MCF 10A (cell line): ENCODE results near the gene BAHCC1. TPM values are rescaled to one million over a fixed set of nuclear protein-coding genes. Genes with fewer than 3 reads are reported as not detected.
A peak's percentile ranks its signal among the peaks of the same experiment; 100 is the strongest.

ENCODE experiments used
- BruUV-seq: library from RNA; stranded (reverse); fragments of 400-500 nt; replicated peaks from 2 replicates; lab custom pipeline; 2021; lab: Mats Ljungman, UMichigan
- CTCF ChIA-PET: fragments of 300-600 bp; sonication (Branson Sonifier 250); formaldehyde crosslinking; extraction: SDS; loops from one replicate; lab custom pipeline; 2021; ENCODE audit warnings: antibody characterized with exemption, inconsistent platforms; lab: Yijun Ruan, JAX
- POLR2A ChIA-PET: fragments of 300-600, 350-650 bp; sonication (Branson Sonifier 250); formaldehyde crosslinking; extraction: SDS; loops from one replicate; lab custom pipeline; 2020; ENCODE audit warnings: antibody characterized with exemption, inconsistent platforms; lab: Yijun Ruan, JAX
- DNase-seq: peaks from one replicate; pipeline ENCODE4 v3.0.0-alpha.2; 2018; ENCODE audit not compliant: unreplicated experiment
- H3K27ac Mint-ChIP-seq: one replicate; pipeline ENCODE4 v1.8.0; 2022; ENCODE audit warnings: mild to moderate bottlenecking, low read depth, mixed read lengths; ENCODE audit not compliant: unreplicated experiment
- H3K27me3 Mint-ChIP-seq: one replicate; pipeline ENCODE4 v1.8.0; 2022; ENCODE audit warnings: mixed read lengths; ENCODE audit not compliant: insufficient read depth, unreplicated experiment
- H3K36me3 Mint-ChIP-seq: one replicate; pipeline ENCODE4 v1.8.0; 2022; ENCODE audit warnings: mild to moderate bottlenecking, moderate library complexity, mixed read lengths; ENCODE audit not compliant: insufficient read depth, unreplicated experiment
- H3K4me1 Mint-ChIP-seq: one replicate; pipeline ENCODE4 v1.8.0; 2022; ENCODE audit warnings: mixed read lengths; ENCODE audit not compliant: insufficient read depth, unreplicated experiment
- H3K4me3 Mint-ChIP-seq: one replicate; pipeline ENCODE4 v1.8.0; 2022; ENCODE audit warnings: mild to moderate bottlenecking, moderate library complexity, mixed read lengths; ENCODE audit not compliant: unreplicated experiment
- H3K9me3 Mint-ChIP-seq: one replicate; pipeline ENCODE4 v1.8.0; 2022; ENCODE audit warnings: mixed read lengths; ENCODE audit not compliant: unreplicated experiment
- CTCF ChIP-seq: fragments of 200-600 bp; IDR thresholded peaks from one replicate; pipeline ENCODE4 v1.8.0; 2022; ENCODE audit warnings: antibody characterized with exemption, mild to moderate bottlenecking; ENCODE audit not compliant: unreplicated experiment
- intact Hi-C: fragments of 100-400 bp; cut with micrococcal nuclease; formaldehyde crosslinking; loops from 2 replicates; pipeline ENCODE4 v1.14.1; 2022
- total RNA-seq: library from RNA; stranded (reverse); gene quantifications from 2 replicates; pipeline ENCODE4 v1.2.3, GENCODE V29; 2022

BAHCC1 gene
- total RNA-seq, 1 experiment from 2014 or later: 7.4 TPM

- H3K27me3 Mint-ChIP-seq: no peaks in the 10 kb centered on the region
- intact Hi-C loops: loop anchor here (5.0 kb wide), 2 partner anchors 71 to 91 kb away; no protein-coding TSS in a partner anchor
- H3K27ac Mint-ChIP-seq: peak overlapping the region; percentile 99
- POLR2A ChIA-PET: interaction anchor here (0.7 to 9.2 kb wide), 13 partner anchors 21 to 287 kb away, joined by 3 to 169 read pairs (median 8); partner anchors contain the start of genes ACTG1, NDUFAF8, SLC38A10 and TEPSIN
- TF ChIP-seq CTCF: no peak
- BruUV-seq: no TSS peak
- peak; percentile 37 for DNase-seq
- CTCF ChIA-PET: interaction anchor here (0.6 to 2.1 kb wide), 5 partner anchors 56 to 156 kb away, joined by 3 to 6 read pairs (median 4); no protein-coding TSS in a partner anchor
- peak overlapping the region; percentile 89 for H3K4me3 Mint-ChIP-seq
- peaks cover 28% of the 10 kb centered on the region for H3K36me3 Mint-ChIP-seq
- H3K9me3 Mint-ChIP-seq: no peaks in the 10 kb centered on the region
- peaks cover 16% of the 10 kb centered on the region for H3K4me1 Mint-ChIP-seq
Measured at GRCh38 chr17:81398176-81398831, 3.0 kb downstream of the BAHCC1 start.

GRCh38 chr17:81398832-81399411 is 3.7 kb downstream of the BAHCC1 start:
- ChIA-PET POLR2A (interaction anchor here (0.7 to 9.2 kb wide), 11 partner anchors 21 to 111 kb away, joined by 3 to 169 read pairs (median 8); partner anchors contain the start of genes ACTG1 and SLC38A10), CTCF (interaction anchor here (0.6 to 1.2 kb wide), 3 partner anchors 57 to 109 kb away, joined by 3 to 5 read pairs (median 4); no protein-coding TSS in a partner anchor)
- Mint-ChIP-seq H3K9me3 (no peaks in the 10 kb centered on the region), H3K27ac (peak overlapping the region; percentile 99), H3K27me3 (no peaks in the 10 kb centered on the region), H3K36me3 (peaks cover 26% of the 10 kb centered on the region), H3K4me1 (peaks cover 16% of the 10 kb centered on the region), H3K4me3 (peak overlapping the region; percentile 89)
- DNase-seq: peak; percentile 27
- intact Hi-C loops: loop anchor here (5.0 kb wide), 2 partner anchors 72 to 92 kb away; no protein-coding TSS in a partner anchor
- no peak for TF ChIP-seq CTCF
- no TSS peak for BruUV-seq

GRCh38 chr17:81399481-81400153 is 4.4 kb downstream of the BAHCC1 start:
- Mint-ChIP-seq H3K4me1 (peaks cover 9% of the 10 kb centered on the region), H3K27me3 (no peaks in the 10 kb centered on the region), H3K9me3 (no peaks in the 10 kb centered on the region), H3K27ac (peak overlapping the region; percentile 99), H3K36me3 (peaks cover 23% of the 10 kb centered on the region), H3K4me3 (peak overlapping the region; percentile 89)
- no TSS peak for BruUV-seq
- ChIA-PET POLR2A (interaction anchor here (0.7 to 9.2 kb wide), 8 partner anchors 9 to 110 kb away, joined by 3 to 169 read pairs (median 18); partner anchors contain the start of genes ACTG1 and SLC38A10), CTCF (interaction anchor here (0.6 to 1.2 kb wide), 2 partner anchors 64 to 146 kb away, joined by 3 to 5 read pairs; no protein-coding TSS in a partner anchor)
- peak; percentile 27 for DNase-seq
- intact Hi-C loops: loop anchor here (5.0 kb wide), 2 partner anchors 72 to 92 kb away; no protein-coding TSS in a partner anchor
- no peak for TF ChIP-seq CTCF
